CD4-positive, alpha-beta memory T cell (primary cell): Measurements from ENCODE around the gene KCNH4. TPM values are rescaled to one million over a fixed set of nuclear protein-coding genes. Genes with fewer than 3 reads are reported as not detected.
A peak's percentile ranks its signal among the peaks of the same experiment; 100 is the strongest.

Experiments
- CTCF ChIA-PET: fragments of 350-600 bp; sonication (Branson Sonifier 250); formaldehyde crosslinking; loops from one replicate; lab custom pipeline; 2021; ENCODE audit warnings: inconsistent platforms; ENCODE audit not compliant: partially characterized antibody; lab: Charles Lee
- POLR2A ChIA-PET: fragments of 350-600 bp; sonication (Branson Sonifier 250); formaldehyde crosslinking; loops from one replicate; lab custom pipeline; 2021; ENCODE audit not compliant: partially characterized antibody; lab: Charles Lee
- DNase-seq, 5 donors: peaks; one replicate each; pipeline versions ENCODE4 v3.0.0 to v3.0.0-alpha.2; 2020 to 2022; ENCODE audit warnings: mixed read lengths in 1 of 5
- H3K27ac ChIP-seq: one replicate; pipeline ENCODE4 v1.7.0; 2013; ENCODE audit warnings: low read depth, low read length
- H3K27me3 ChIP-seq: 2 replicates; pipeline ENCODE4 v1.7.0; 2013; ENCODE audit warnings: mild to moderate bottlenecking, low read length, moderate library complexity; ENCODE audit not compliant: insufficient read depth
- H3K36me3 ChIP-seq: 2 replicates; pipeline ENCODE4 v1.7.0; 2013; ENCODE audit warnings: mild to moderate bottlenecking, low read length, moderate library complexity; ENCODE audit not compliant: insufficient read depth
- H3K4me1 ChIP-seq: 2 replicates; pipeline ENCODE4 v1.7.0; 2013; ENCODE audit warnings: mild to moderate bottlenecking, low read length, moderate library complexity; ENCODE audit not compliant: insufficient read depth
- H3K4me3 ChIP-seq, 2 donors: one replicate each; pipeline ENCODE4 v1.7.0; 2013; ENCODE audit warnings: low read length in 2 of 2, mild to moderate bottlenecking in 1 of 2
- H3K9me3 ChIP-seq, 2 donors: one replicate each; pipeline ENCODE4 v1.7.0; 2013; ENCODE audit warnings: low read length in 2 of 2, control low read depth in 1 of 2; ENCODE audit not compliant: control insufficient read depth in 1 of 2
- H3K27ac Mint-ChIP-seq, 7 donors: one replicate each; pipeline ENCODE4 v1.8.0; 2020 to 2021; ENCODE audit warnings: mixed read lengths in 7 of 7, mild to moderate bottlenecking in 6 of 7, inconsistent platforms in 3 of 7, moderate library complexity in 3 of 7
- H3K27me3 Mint-ChIP-seq, 2 donors: one replicate each; pipeline ENCODE4 v1.8.0; 2020 to 2021; ENCODE audit warnings: mixed read lengths in 2 of 2
- H3K36me3 Mint-ChIP-seq, 2 donors: one replicate each; pipeline ENCODE4 v1.8.0; 2020 to 2021; ENCODE audit warnings: mixed read lengths in 2 of 2, inconsistent platforms in 1 of 2, mild to moderate bottlenecking in 1 of 2
- H3K4me1 Mint-ChIP-seq, 4 donors: one replicate each; pipeline ENCODE4 v1.8.0; 2020 to 2021; ENCODE audit warnings: mixed read lengths in 4 of 4, mild to moderate bottlenecking in 1 of 4
- H3K4me3 Mint-ChIP-seq, 8 donors: one replicate each; pipeline ENCODE4 v1.8.0; 2020 to 2021; ENCODE audit warnings: mixed read lengths in 8 of 8, mild to moderate bottlenecking in 7 of 8, moderate library complexity in 6 of 8, inconsistent platforms in 3 of 8
- H3K9me3 Mint-ChIP-seq, 8 donors: one replicate each; pipeline ENCODE4 v1.8.0; 2020 to 2021; ENCODE audit warnings: mixed read lengths in 8 of 8, mild to moderate bottlenecking in 5 of 8, inconsistent platforms in 3 of 8, moderate library complexity in 1 of 8
- intact Hi-C: fragments of 100-400 bp; cut with micrococcal nuclease; formaldehyde crosslinking; loops from one replicate; pipeline ENCODE4 v1.15.1; 2023
- polyA plus RNA-seq, 2 donors: library from polyadenylated mRNA; unstranded; fragments of 300-500 nt; fragmentation: Illumina TruSeq; gene quantifications; one replicate each; pipeline ENCODE4 v1.2.3, GENCODE V29; 2021
- total RNA-seq, 2 experiments: library from RNA; stranded (reverse); gene quantifications; one replicate each; pipeline ENCODE4 v1.2.3, GENCODE V29; 2021

The KCNH4 gene
- total RNA-seq (under 1 TPM; 0.09 to 0.11 TPM), polyA plus RNA-seq (not detected)

DNA sequence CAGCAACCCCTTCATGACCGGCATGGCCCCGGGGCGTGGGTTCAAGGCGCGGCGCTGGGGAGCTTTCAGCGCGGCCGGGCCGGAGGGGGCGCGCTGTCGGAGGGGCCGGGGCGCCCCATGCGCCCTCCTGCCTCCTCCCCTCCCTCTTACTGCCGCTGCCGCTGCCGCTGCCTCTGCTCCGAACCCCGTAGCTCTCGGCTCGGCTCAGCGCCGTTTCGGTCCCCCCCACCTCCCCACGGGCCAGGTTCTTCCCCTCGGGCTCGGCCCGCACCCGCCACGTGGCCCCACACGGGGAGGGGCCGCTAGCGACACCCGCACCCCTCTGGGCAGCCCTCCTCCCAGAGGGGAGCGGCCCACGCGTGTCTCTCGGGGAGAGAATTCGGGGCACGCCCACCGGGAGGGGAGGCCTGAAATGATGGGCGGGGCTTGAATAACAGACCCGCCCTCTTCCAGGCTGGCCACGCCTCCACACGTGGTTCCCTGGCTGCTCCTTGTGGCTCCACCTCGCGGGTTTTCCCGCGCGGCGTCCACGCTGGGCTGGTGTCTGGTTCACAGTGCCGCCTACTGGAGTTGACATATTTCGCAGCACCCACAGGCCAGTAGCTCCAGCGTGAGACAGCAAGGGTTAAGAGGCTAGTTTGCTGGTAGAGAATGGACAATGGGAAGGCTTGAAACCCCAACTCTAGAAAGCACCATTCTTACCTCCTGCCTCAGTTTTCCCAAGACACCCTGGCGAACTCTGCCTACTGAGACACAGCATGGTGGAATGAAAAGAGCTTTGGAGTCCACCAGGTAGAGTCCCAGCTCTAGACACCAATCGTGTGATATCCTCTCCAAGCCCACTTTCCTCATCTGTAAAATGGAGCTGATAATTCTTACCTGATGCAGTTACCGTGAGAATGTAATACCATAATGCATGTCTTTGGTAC, at the start of gene KCNH4:
Gene KCNH4, minus strand, starts transcription at position 221 of the 929 bp plus-strand sequence. Its CDS starts 197 bp downstream, at position 24.
- H3K27me3 Mint-ChIP-seq, result peaks cover 0 to 5% of the 10 kb centered on the region in 2 donors
- H3K9me3 ChIP-seq, result no peaks in the 10 kb centered on the region
- H3K4me3 Mint-ChIP-seq, result peak within 1 kb of the TSS; percentile 48 to 84 (median 67)
- no peaks in the 10 kb centered on the region for H3K36me3 ChIP-seq
- H3K36me3 Mint-ChIP-seq, result no peaks in the 10 kb centered on the region
- CTCF ChIA-PET, result interaction anchor here (0.6 to 3.9 kb wide), 15 partner anchors 9 to 164 kb away, joined by 3 to 15 read pairs (median 4); partner anchors contain the start of genes DNAJC7, GHDC and KAT2A
- H3K4me3 ChIP-seq, result peak within 1 kb of the TSS in 1 of 2 donors; percentile 53
- H3K27ac Mint-ChIP-seq, result peak within 1 kb of the TSS in 4 of 7 donors; percentile 15 to 85 (median 26)
- POLR2A ChIA-PET, result interaction anchor here (0.9 to 5.8 kb wide), 7 partner anchors 9 to 164 kb away, joined by 3 to 50 read pairs (median 4); partner anchors contain the start of genes DHX58, DNAJC7 and GHDC
- H3K9me3 Mint-ChIP-seq, result peaks cover 0 to 2% (median 0%) of the 10 kb centered on the region in 8 donors
- no peaks in the 10 kb centered on the region for H3K27me3 ChIP-seq
- H3K27ac ChIP-seq, result no peak within 1 kb of the TSS
- intact Hi-C loops, result loop anchor here (1.0 to 5.0 kb wide), 3 partner anchors 26 to 154 kb away; no protein-coding TSS in a partner anchor
- peaks cover 28 to 65% (median 44%) of the 10 kb centered on the region in 4 donors for H3K4me1 Mint-ChIP-seq
- peak; percentile 81 to 90 (median 85) for DNase-seq
- peaks cover 65% of the 10 kb centered on the region for H3K4me1 ChIP-seq

DNA sequence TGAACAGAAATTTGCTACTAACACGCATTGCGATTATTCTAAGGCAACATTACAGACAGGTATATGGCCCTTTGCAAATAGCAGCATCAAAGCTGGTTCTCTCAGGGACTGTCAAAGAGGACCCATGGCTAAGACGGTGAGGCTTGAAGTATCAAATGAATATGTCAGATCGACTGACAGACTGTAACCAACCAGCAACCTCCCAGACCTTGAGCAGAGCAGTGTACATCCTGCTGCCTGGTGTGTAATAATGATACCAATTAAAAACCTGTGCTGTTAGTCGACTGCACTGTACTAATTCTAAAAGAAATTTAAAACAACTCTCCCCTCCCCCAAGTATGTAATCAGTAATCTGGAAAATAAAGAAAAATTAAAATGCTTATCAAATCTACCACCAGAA, 49.3 kb upstream of the KCNH4 start:
- ChIA-PET CTCF (interaction anchor here (0.7 to 0.9 kb wide), 2 partner anchors 83 to 84 kb away, joined by 3 read pairs; no protein-coding TSS in a partner anchor), POLR2A (interaction anchor here (1.0 kb wide), 1 partner anchor 58 kb away, joined by 3 read pairs; the partner anchor contains the start of gene STAT5A)
- H3K27ac Mint-ChIP-seq, result peak overlapping the region in 6 of 7 donors; percentile 22 to 88 (median 80)
- Histone ChIP-seq H3K4me3 (no peak overlapping the region), H3K36me3 (peaks cover 21% of the 10 kb centered on the region), H3K4me1 (peaks cover 25% of the 10 kb centered on the region), H3K27me3 (no peaks in the 10 kb centered on the region), H3K27ac (no peak overlapping the region), H3K9me3 (no peaks in the 10 kb centered on the region)
- H3K36me3 Mint-ChIP-seq, result peaks cover 10 to 38% of the 10 kb centered on the region in 2 donors
- peaks cover 21 to 40% (median 32%) of the 10 kb centered on the region in 4 donors for H3K4me1 Mint-ChIP-seq
- intact Hi-C loops, result no loop called here
- no peaks in the 10 kb centered on the region for H3K27me3 Mint-ChIP-seq
- no peaks in the 10 kb centered on the region for H3K9me3 Mint-ChIP-seq
- H3K4me3 Mint-ChIP-seq, result peak overlapping the region in 1 of 8 donors; percentile 7
- no peak for DNase-seq

DNA sequence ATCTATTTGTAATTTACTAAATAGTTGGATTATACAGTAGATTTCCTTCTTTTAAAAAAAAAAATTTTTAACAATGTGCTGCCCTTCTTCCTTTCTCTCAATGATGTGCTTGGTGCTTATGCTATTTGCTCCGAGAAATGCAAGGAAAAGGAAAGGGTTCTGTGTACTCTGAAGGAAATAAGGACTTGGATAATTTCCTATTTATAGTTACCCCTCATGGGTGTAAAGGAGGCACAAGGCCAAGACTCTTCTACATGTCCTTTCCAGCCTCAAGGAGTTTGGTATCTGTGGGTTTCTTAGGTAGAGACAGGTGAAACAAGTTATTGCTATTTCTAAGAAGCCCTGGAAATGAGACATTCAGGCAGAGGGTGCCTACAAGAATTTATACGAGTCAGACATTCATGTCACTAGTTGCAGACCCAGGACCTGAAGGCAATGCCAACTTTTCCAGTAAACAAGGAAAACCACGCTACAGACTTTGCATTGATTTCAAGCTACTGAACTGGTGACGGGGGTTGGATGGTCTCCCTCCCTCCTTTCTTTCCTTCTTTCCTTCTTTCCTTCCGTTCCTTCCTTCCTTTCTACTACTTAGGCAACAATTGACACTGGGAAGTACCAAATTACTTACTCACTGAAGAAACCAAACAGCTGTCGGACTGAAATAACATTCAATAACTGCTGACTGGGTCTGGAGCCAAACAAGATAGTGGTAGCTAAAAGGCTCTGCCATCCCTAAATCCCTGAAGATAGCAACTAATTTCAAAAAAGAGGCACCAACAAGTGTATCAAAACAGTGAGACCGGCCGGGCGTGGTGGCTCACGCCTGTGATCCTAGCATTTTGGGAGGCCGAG, 47.1 kb upstream of the KCNH4 start:
- Histone ChIP-seq H3K27me3 (no peaks in the 10 kb centered on the region), H3K4me3 (no peak overlapping the region), H3K4me1 (peaks cover 16% of the 10 kb centered on the region), H3K27ac (no peak overlapping the region), H3K9me3 (no peaks in the 10 kb centered on the region), H3K36me3 (peaks cover 35% of the 10 kb centered on the region)
- H3K9me3 Mint-ChIP-seq, result no peaks in the 10 kb centered on the region
- no peak overlapping the region for H3K4me3 Mint-ChIP-seq
- DNase-seq, result no peak
- peak overlapping the region; percentile 0 to 76 (median 48) for H3K27ac Mint-ChIP-seq
- H3K36me3 Mint-ChIP-seq, result peaks cover 16 to 56% of the 10 kb centered on the region in 2 donors
- H3K4me1 Mint-ChIP-seq, result peaks cover 9 to 23% (median 17%) of the 10 kb centered on the region in 4 donors
- CTCF ChIA-PET, result interaction anchor here (0.7 kb wide), 1 partner anchor 281 kb away, joined by 3 read pairs; no protein-coding TSS in a partner anchor
- no peaks in the 10 kb centered on the region for H3K27me3 Mint-ChIP-seq
- POLR2A ChIA-PET, result interaction anchor here (0.8 kb wide), 1 partner anchor 67 kb away, joined by 3 read pairs; no protein-coding TSS in a partner anchor
- intact Hi-C loops, result loop anchor here (10.0 kb wide), 1 partner anchor 47 kb away; the partner anchor contains the start of gene STAT5B

DNA sequence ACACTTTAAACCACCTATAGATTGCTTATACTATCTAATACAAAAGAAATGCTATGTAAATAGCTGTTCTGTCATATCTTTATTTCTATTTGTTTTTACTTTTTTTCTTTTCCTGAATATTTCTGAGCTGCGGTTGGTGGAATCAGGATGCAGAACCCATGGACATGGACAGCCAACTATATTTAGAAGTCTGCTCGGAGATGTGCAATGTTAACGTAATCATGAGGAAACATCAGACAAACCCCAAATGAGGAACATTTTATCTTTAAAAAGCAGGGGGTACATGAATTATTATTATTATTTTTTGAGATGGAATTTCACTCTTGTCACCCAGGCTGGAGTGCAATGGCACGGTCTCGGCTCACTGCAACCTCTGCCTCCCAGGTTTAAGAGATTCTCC, 44.7 kb upstream of the KCNH4 start:
- intact Hi-C loops, result loop anchor here (10.0 kb wide), 1 partner anchor 49 kb away; the partner anchor contains the start of gene STAT5B
- Histone ChIP-seq H3K27me3 (no peaks in the 10 kb centered on the region), H3K4me1 (peaks cover 9% of the 10 kb centered on the region), H3K27ac (no peak overlapping the region), H3K4me3 (no peak overlapping the region), H3K36me3 (peaks cover 41% of the 10 kb centered on the region), H3K9me3 (no peaks in the 10 kb centered on the region)
- no peaks in the 10 kb centered on the region for H3K9me3 Mint-ChIP-seq
- ChIA-PET POLR2A (interaction anchor here (4.4 kb wide), 1 partner anchor 62 kb away, joined by 49 read pairs; the partner anchor contains the start of gene STAT5A), CTCF (interaction anchor here (1.1 kb wide), 1 partner anchor 87 kb away, joined by 3 read pairs; no protein-coding TSS in a partner anchor)
- H3K36me3 Mint-ChIP-seq, result peaks cover 23 to 66% of the 10 kb centered on the region in 2 donors
- H3K4me3 Mint-ChIP-seq, result no peak overlapping the region
- H3K27me3 Mint-ChIP-seq, result no peaks in the 10 kb centered on the region
- peaks cover 15 to 22% (median 17%) of the 10 kb centered on the region in 4 donors for H3K4me1 Mint-ChIP-seq
- no peak overlapping the region for H3K27ac Mint-ChIP-seq
- DNase-seq, result no peak

DNA sequence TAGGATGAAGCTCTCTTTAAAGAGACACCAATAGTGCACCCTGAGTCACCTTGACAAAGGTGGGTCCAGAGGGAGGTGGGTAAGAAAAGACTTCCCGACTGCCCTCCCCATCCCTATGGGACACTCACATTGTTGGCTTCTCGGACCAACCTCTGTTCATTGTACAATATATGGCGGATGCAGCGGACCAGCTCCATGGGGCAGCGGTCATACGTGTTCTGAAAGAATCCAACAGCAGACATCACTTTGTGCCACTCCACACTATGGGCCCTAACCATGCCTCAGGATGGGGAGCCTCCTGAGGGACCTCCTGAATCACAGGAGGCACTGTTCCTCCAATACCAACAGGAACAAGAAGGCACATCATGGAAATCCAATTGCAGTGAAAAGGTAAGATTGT, 43.7 kb upstream of the KCNH4 start:
- peaks cover 17 to 65% of the 10 kb centered on the region in 2 donors for H3K36me3 Mint-ChIP-seq
- Histone ChIP-seq H3K4me1 (no peaks in the 10 kb centered on the region), H3K27ac (no peak overlapping the region), H3K4me3 (no peak overlapping the region), H3K9me3 (no peaks in the 10 kb centered on the region), H3K36me3 (peaks cover 36% of the 10 kb centered on the region), H3K27me3 (no peaks in the 10 kb centered on the region)
- no peaks in the 10 kb centered on the region for H3K9me3 Mint-ChIP-seq
- CTCF ChIA-PET, result interaction anchor here (3.3 to 3.7 kb wide), 4 partner anchors 12 to 87 kb away, joined by 22 to 68 read pairs (median 48); partner anchors contain the start of gene STAT5A
- H3K27ac Mint-ChIP-seq, result peak overlapping the region in 4 of 7 donors; percentile 10 to 73 (median 46)
- intact Hi-C loops, result loop anchor here (10.0 kb wide), 1 partner anchor 50 kb away; the partner anchor contains the start of gene STAT5B
- POLR2A ChIA-PET, result interaction anchor here (4.4 kb wide), 1 partner anchor 63 kb away, joined by 49 read pairs; the partner anchor contains the start of gene STAT5A
- DNase-seq, result no peak
- peaks cover 10 to 15% (median 10%) of the 10 kb centered on the region in 4 donors for H3K4me1 Mint-ChIP-seq
- no peaks in the 10 kb centered on the region for H3K27me3 Mint-ChIP-seq
- no peak overlapping the region for H3K4me3 Mint-ChIP-seq
